T-cell (primary cell): ENCODE data around the gene NOL4L. TPM values are rescaled to one million over a fixed set of nuclear protein-coding genes. Genes with fewer than 3 reads are reported as not detected.

ENCODE experiments used
- ATAC-seq, 4 experiments: fragments of 200-7000 bp in 3 of 4; fragments of 150-1000 bp in 1 of 4; cut with Tn5 transposase; replicated peaks in 1 of 4; 1 replicate in 3 of 4; 2 replicates in 1 of 4; pipeline ENCODE4 v1.10.0; 2021; ENCODE audit warnings: moderate library complexity in 3 of 4, mild to moderate bottlenecking in 2 of 4, moderate number of reproducible peaks in 1 of 4
- CTCF ChIA-PET, 2 donors: fragments of 300-600 bp; sonication (Branson Sonifier 250); formaldehyde crosslinking; loops; one replicate each; lab custom pipeline; 2022; ENCODE audit warnings: antibody characterized with exemption in 2 of 2; lab: Charles Lee
- POLR2A ChIA-PET, 2 donors: fragments of 300-600 bp; sonication (Branson Sonifier 250); formaldehyde crosslinking; loops; one replicate each; lab custom pipeline; 2022; ENCODE audit warnings: antibody characterized with exemption in 2 of 2; lab: Charles Lee
- DNase-seq, 35 experiments: peaks; one replicate each; pipeline versions ENCODE4 v3.0.0 to v3.0.0-alpha.2; 2013 to 2023
- H3K27ac ChIP-seq: one replicate; pipeline ENCODE4 v1.5.1; 2013; ENCODE audit warnings: low read length
- H3K27me3 ChIP-seq, 2 experiments: replicated peaks in 1 of 2; 1 replicate in 1 of 2; 2 replicates in 1 of 2; pipeline versions ENCODE4 v1.6.1 to v1.7.0; 2013; ENCODE audit warnings: low read length in 1 of 2, mixed read lengths in 1 of 2; ENCODE audit not compliant: control insufficient read depth in 2 of 2, insufficient read depth in 2 of 2; ENCODE audit errors: extremely low read depth in 1 of 2
- H3K36me3 ChIP-seq, 2 donors: 1 replicate in 1 of 2; 2 replicates in 1 of 2; pipeline versions ENCODE4 v1.6.1 to v1.7.0; 2013; ENCODE audit warnings: low read length in 1 of 2; ENCODE audit not compliant: control insufficient read depth in 2 of 2, insufficient read depth in 1 of 2; ENCODE audit errors: extremely low read depth in 1 of 2
- H3K4me1 ChIP-seq, 2 experiments: 1 replicate in 1 of 2; 2 replicates in 1 of 2; pipeline versions ENCODE4 v1.6.1 to v1.7.0; 2013; ENCODE audit warnings: low read length in 2 of 2, mixed read lengths in 1 of 2; ENCODE audit not compliant: insufficient read depth in 2 of 2, control insufficient read depth in 1 of 2; ENCODE audit errors: extremely low read depth in 1 of 2
- H3K4me3 ChIP-seq, 2 donors: 1 replicate in 1 of 2; 2 replicates in 1 of 2; pipeline versions ENCODE4 v1.5.1 to v1.7.0; 2013; ENCODE audit warnings: mild to moderate bottlenecking in 2 of 2, low read length in 1 of 2, moderate library complexity in 1 of 2; ENCODE audit not compliant: control insufficient read depth in 1 of 2; ENCODE audit errors: extremely low read depth in 1 of 2
- H3K9me3 ChIP-seq: 2 replicates; pipeline ENCODE4 v1.7.0; 2013
- H3K27ac Mint-ChIP-seq, 2 donors: one replicate each; pipeline ENCODE4 v1.8.0; 2020 to 2021; ENCODE audit warnings: mild to moderate bottlenecking in 2 of 2, mixed read lengths in 2 of 2
- H3K27me3 Mint-ChIP-seq, 2 donors: one replicate each; pipeline ENCODE4 v1.8.0; 2021 to 2022; ENCODE audit warnings: mixed read lengths in 2 of 2
- H3K36me3 Mint-ChIP-seq: one replicate; pipeline ENCODE4 v1.8.0; 2021; ENCODE audit warnings: mixed read lengths
- H3K4me1 Mint-ChIP-seq, 3 donors: one replicate each; pipeline ENCODE4 v1.8.0; 2020 to 2022; ENCODE audit warnings: mixed read lengths in 3 of 3, mild to moderate bottlenecking in 1 of 3
- H3K4me3 Mint-ChIP-seq, 3 donors: one replicate each; pipeline ENCODE4 v1.8.0; 2020 to 2022; ENCODE audit warnings: mild to moderate bottlenecking in 3 of 3, mixed read lengths in 3 of 3, moderate library complexity in 3 of 3
- H3K9me3 Mint-ChIP-seq, 3 donors: one replicate each; pipeline ENCODE4 v1.8.0; 2020 to 2022; ENCODE audit warnings: mixed read lengths in 3 of 3
- WGBS: methylation state at CpG from one replicate; pipeline ENCODE4 v1.1.5; 2013; ENCODE audit warnings: missing lambda C conversion rate; ENCODE audit not compliant: insufficient coverage; 5-methylcytosine and 5-hydroxymethylcytosine counted together
- total RNA-seq, 35 experiments: library from RNA in 6 of 35; stranded (reverse) in 6 of 35; fragments of 120-200 nt in 1 of 35; gene quantifications; one replicate each; pipeline versions ENCODE4 v1.2.1 to v1.2.4 and lab custom pipeline; 2013 to 2026

The NOL4L gene
- total RNA-seq, 5 donors from 2014 or later (not counting 1 experiment from before 2014, with no cell fraction given) = 63.5 to 88.8 (median 74.4) TPM

DNA sequence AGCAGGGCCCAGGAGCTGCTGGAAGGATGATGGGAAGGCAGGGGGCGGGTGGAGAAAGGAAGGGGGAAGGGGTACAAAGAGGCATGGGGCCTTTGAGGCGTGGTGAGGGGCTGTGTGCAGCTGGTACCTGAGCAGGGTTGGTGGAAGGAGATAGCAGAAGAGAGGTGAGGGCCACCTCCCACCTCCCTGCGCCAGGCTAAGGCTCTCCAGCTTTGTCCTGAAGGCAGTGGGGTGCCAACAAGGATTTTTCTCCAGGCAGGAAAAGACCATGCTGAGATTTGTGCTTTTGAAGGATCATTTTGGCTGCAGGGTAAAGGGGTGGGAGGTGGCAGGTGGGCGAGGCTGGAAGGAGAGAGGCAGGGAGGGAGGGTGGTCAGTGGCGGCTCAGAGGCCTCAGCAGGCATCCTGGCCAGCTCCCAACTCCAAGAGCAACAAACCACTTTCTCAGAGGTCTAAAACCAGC is 40.8 kb downstream of the NOL4L start:
- POLR2A ChIA-PET = interaction anchor here in 1 of 2 donors (0.5 kb wide), 1 partner anchor 958 kb away, joined by 6 read pairs; no protein-coding TSS in a partner anchor
- H3K4me1 ChIP-seq = peaks cover 29 to 90% of the 10 kb centered on the region in 2 experiments

DNA sequence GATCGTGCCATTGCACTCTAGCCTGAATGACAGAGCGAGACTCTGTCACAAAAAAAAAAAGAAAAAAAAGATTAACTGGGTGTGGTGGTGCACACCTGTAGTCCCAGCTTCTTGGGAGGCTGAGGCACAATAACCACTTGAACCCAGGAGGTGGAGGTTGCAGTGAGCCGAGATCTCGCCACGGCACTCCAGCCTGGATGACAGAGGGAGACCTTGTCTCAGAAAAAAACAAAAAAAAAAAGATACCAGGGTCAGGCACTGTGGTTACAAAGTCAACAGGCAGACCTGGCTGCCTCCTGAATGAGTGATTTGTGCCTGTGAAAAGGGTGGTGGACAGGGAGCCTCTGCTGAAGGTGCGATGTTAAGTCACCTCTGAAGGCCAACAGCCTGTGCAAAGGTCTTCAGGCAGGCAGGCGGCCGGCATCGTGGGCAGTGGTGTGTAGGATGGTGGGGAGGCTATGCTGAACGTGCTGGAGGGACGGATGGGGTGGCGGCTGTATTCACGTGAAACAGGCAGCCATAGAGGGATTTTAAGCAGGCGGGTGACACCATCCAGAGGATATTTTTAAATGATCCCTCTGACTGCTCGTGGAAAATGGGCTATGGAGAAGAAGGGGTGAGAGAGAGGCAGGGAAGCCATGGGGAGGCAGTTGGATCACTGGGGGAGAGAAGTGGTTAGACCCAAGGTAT is 41.4 kb downstream of the NOL4L start:
- Mint-ChIP-seq H3K27me3 (no peaks in the 10 kb centered on the region), H3K4me3 (peak overlapping the region in 1 of 3 donors; percentile 41), H3K9me3 (no peaks in the 10 kb centered on the region), H3K27ac (peak overlapping the region; percentile 94 to 99), H3K4me1 (peaks cover 93 to 97% (median 95%) of the 10 kb centered on the region in 3 donors), H3K36me3 (peaks cover 12% of the 10 kb centered on the region)
- H3K9me3 ChIP-seq = no peaks in the 10 kb centered on the region
- ChIA-PET CTCF (interaction anchor here (0.6 to 1.2 kb wide), 5 partner anchors 9 to 134 kb away, joined by 3 to 6 read pairs (median 4); no protein-coding TSS in a partner anchor), POLR2A (interaction anchor here in 1 of 2 donors (0.5 kb wide), 1 partner anchor 959 kb away, joined by 6 read pairs; no protein-coding TSS in a partner anchor)
- DNase-seq = no peak
- peaks cover 34 to 95% of the 10 kb centered on the region in 2 experiments for H3K4me1 ChIP-seq
- 97% methylated on average over 11 of the region's 15 CpGs for WGBS
- no peak overlapping the region for H3K4me3 ChIP-seq
- H3K27ac ChIP-seq = peak overlapping the region; percentile 28
- H3K27me3 ChIP-seq = no peaks in the 10 kb centered on the region
- H3K36me3 ChIP-seq = peaks cover 0 to 6% of the 10 kb centered on the region in 2 donors
- no peak for ATAC-seq

More for the DNA sequence above, 40.8 kb downstream of the NOL4L start:
- no peaks in the 10 kb centered on the region for H3K27me3 Mint-ChIP-seq
- Histone ChIP-seq H3K27me3 (no peaks in the 10 kb centered on the region), H3K36me3 (peaks cover 0 to 6% of the 10 kb centered on the region in 2 donors), H3K4me3 (no peak overlapping the region), H3K27ac (peak overlapping the region; percentile 28), H3K9me3 (no peaks in the 10 kb centered on the region)
- H3K36me3 Mint-ChIP-seq = peaks cover 18% of the 10 kb centered on the region
- peaks cover 93 to 96% (median 94%) of the 10 kb centered on the region in 3 donors for H3K4me1 Mint-ChIP-seq
- H3K9me3 Mint-ChIP-seq = no peaks in the 10 kb centered on the region
- H3K27ac Mint-ChIP-seq = peak overlapping the region; percentile 94 to 99
- DNase-seq (no peak), ATAC-seq (no peak)
- WGBS = 93% methylated on average over 3 of the region's 5 CpGs
- H3K4me3 Mint-ChIP-seq = peak overlapping the region in 1 of 3 donors; percentile 41
- CTCF ChIA-PET = interaction anchor here in 1 of 2 donors (0.6 to 1.1 kb wide), 3 partner anchors 9 to 135 kb away, joined by 3 to 4 read pairs (median 3); no protein-coding TSS in a partner anchor

DNA sequence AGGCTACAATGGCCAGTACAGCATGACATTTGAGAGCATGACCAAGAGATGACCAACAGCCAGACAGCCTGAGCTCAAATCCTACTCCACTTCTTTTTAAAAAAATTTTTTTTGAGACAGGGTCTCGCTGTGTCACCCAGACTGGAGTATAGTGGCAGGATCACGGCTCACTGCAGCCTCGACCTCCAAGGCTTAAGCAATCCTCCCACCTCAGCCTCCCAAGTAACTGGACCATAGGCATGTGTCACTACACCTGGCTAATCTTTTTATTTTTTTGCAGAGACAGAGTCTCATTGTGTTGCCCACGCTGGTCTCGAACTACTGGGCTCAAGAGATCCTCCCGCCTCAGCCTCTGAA is 42.9 kb downstream of the NOL4L start:
- CTCF ChIA-PET = interaction anchor here in 1 of 2 donors (1.1 kb wide), 2 partner anchors 14 to 15 kb away, joined by 3 read pairs; no protein-coding TSS in a partner anchor
- peaks cover 6% of the 10 kb centered on the region for H3K36me3 Mint-ChIP-seq
- Histone ChIP-seq H3K4me1 (peaks cover 46 to 96% of the 10 kb centered on the region in 2 experiments), H3K36me3 (peaks cover 0 to 6% of the 10 kb centered on the region in 2 donors), H3K27ac (peak overlapping the region; percentile 95), H3K9me3 (no peaks in the 10 kb centered on the region), H3K4me3 (no peak overlapping the region), H3K27me3 (no peaks in the 10 kb centered on the region)
- 86% methylated on average over 6 of the region's 6 CpGs for WGBS
- H3K27me3 Mint-ChIP-seq = no peaks in the 10 kb centered on the region
- DNase-seq = no peak
- H3K4me1 Mint-ChIP-seq = peaks cover 90 to 94% (median 92%) of the 10 kb centered on the region in 3 donors
- peak overlapping the region; percentile 94 to 99 for H3K27ac Mint-ChIP-seq
- ATAC-seq = no peak
- H3K4me3 Mint-ChIP-seq = peak overlapping the region in 1 of 3 donors; percentile 49
- H3K9me3 Mint-ChIP-seq = no peaks in the 10 kb centered on the region
- POLR2A ChIA-PET = no interaction called here

DNA sequence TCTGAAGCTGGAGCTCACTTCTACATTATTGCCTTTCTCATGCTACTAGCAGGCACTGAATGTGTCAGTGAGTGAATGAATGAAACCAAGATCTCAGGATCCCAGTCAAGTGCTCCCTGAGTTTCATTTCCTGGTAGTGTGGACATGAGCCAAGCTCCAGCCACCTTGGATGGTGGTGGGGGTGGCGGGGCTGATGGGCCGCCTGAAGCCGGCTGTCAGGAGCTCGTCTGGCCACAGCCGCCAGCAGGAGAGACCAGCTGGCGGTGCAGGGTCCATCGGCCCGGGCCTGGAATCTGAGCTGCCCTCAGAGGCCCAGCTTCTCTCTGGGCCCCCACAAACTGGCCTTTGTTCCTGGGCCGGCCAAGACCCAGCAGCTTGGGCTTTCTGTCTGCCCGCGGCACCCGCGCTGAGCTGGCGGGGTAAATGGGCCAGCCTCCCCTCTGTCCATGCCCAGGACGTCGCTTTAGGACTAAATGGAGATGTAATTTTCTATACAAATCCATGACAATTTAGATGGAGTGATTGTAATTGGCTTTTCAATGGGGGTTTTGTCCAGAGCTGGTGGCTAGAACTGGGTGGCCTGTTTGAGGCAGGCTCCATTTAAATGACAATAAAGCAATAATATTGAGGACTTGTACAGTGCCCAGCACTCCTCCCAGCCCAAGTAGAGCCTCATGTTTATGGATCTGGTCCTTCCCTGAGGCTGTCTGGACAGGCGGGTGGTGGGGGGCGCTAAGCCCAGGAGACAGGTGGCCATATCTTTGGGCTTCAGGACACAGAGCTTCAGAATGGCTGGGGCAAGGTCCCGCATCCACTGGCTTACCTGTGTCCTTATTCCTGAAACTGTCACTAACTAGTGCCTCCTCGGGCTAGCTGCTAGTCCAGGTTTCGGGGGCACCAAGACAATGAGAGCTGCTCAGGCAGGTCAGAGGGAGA is 43.5 kb downstream of the NOL4L start:
- ChIA-PET CTCF (interaction anchor here (0.7 to 2.4 kb wide), 5 partner anchors 13 to 58 kb away, joined by 3 to 10 read pairs (median 3); no protein-coding TSS in a partner anchor), POLR2A (no interaction called here)
- Histone ChIP-seq H3K36me3 (peaks cover 0 to 4% of the 10 kb centered on the region in 2 donors), H3K27ac (peak overlapping the region; percentile 95), H3K4me1 (peaks cover 47 to 94% of the 10 kb centered on the region in 2 experiments), H3K9me3 (no peaks in the 10 kb centered on the region), H3K27me3 (no peaks in the 10 kb centered on the region), H3K4me3 (no peak overlapping the region)
- no peak for DNase-seq
- Mint-ChIP-seq H3K27ac (peak overlapping the region; percentile 99), H3K36me3 (peaks cover 6% of the 10 kb centered on the region), H3K4me3 (peak overlapping the region in 1 of 3 donors; percentile 81), H3K4me1 (peaks cover 89 to 92% (median 91%) of the 10 kb centered on the region in 3 donors), H3K27me3 (no peaks in the 10 kb centered on the region), H3K9me3 (no peaks in the 10 kb centered on the region)
- ATAC-seq = no peak
- WGBS = 98% methylated on average over 10 of the region's 21 CpGs

DNA sequence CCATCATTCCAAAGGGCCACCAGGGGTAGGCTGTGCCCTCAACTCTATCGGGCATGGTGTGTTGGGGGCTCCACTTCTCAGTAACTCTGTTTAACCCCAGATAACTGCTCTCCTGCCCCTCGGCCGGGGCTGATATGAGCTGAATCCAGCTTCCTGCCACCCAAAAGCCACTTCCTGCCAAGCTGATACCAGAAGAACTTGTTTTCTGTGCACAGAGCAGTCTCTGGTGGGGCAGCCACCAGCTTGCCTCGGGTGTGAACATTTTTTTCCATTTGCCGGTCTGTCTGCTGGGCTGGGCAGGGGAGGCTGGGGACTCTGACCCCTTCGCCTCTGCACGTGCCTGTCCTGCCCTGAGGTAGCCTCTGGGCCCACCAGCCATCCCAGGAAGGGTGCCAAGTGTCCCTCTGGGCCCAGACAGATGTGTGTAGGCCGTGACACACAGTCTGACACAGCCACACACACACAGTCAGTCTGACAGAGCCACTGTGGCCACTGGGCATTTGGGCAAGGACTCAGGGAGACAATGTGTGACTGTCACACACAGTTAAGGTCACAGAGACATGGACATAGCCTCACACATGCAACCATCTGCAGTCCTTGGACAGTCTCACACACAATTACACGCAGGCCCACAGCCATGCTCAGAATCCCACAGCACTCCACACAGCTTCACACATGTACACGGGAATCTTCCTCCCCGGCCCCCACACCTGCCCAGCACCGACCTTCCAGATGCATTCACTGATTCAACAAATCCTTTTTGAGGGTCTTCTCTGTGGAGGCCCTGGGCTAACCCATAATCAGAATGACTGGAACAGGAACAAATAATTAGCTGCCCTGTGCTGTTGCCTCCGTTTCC is 45.1 kb downstream of the NOL4L start:
- Mint-ChIP-seq H3K4me3 (peak overlapping the region; percentile 66 to 81 (median 68)), H3K27me3 (no peaks in the 10 kb centered on the region), H3K4me1 (peaks cover 84 to 88% (median 87%) of the 10 kb centered on the region in 3 donors), H3K9me3 (no peaks in the 10 kb centered on the region), H3K36me3 (peaks cover 6% of the 10 kb centered on the region), H3K27ac (peak overlapping the region; percentile 99)
- Histone ChIP-seq H3K4me3 (peak overlapping the region in 1 of 2 donors; percentile 49), H3K27ac (peak overlapping the region; percentile 95), H3K4me1 (peaks cover 55 to 92% of the 10 kb centered on the region in 2 experiments), H3K27me3 (no peaks in the 10 kb centered on the region), H3K9me3 (no peaks in the 10 kb centered on the region), H3K36me3 (peaks cover 0 to 4% of the 10 kb centered on the region in 2 donors)
- ChIA-PET CTCF (interaction anchor here (0.5 to 2.9 kb wide), 10 partner anchors 9 to 1026 kb away, joined by 3 to 31 read pairs (median 5); partner anchors contain the start of gene HM13 (in 1 of the 2)), POLR2A (interaction anchor here (0.6 to 1.0 kb wide), 2 partner anchors 12 to 180 kb away, joined by 6 read pairs; no protein-coding TSS in a partner anchor)
- DNase-seq (peak; percentile 51 to 83 (median 63)), ATAC-seq (peak; percentile 36 to 61 (median 52))
- 19% methylated on average over 13 of the region's 13 CpGs for WGBS
